HG03097 (cell line): Measurements from ENCODE around the gene WNT8A.

Experiments
- ATAC-seq: cut with Tn5 transposase; IDR thresholded peaks from one replicate; pipeline ENCODE4 v1.9.1; 2021; ENCODE audit not compliant: unreplicated experiment, low FRiP score

The WNT8A gene

GRCh38 chr5:138082033-138082432, 1.8 kb upstream of the WNT8A start:
- no peak for ATAC-seq

GRCh38 chr5:138091685-138092084, 7.9 kb downstream of the WNT8A start:
- no peak for ATAC-seq

- no peak for ATAC-seq
Measured at GRCh38 chr5:138092301-138092700, 8.5 kb downstream of the WNT8A start.

GRCh38 chr5:138093036-138093435, 9.2 kb downstream of the WNT8A start:
- ATAC-seq = no peak

GRCh38 chr5:138095100-138095907, 11.5 kb downstream of the WNT8A start:
- no peak for ATAC-seq

- ATAC-seq = no peak
Measured at GRCh38 chr5:138096363-138096762, 12.5 kb downstream of the WNT8A start.

- ATAC-seq = no peak
Measured at GRCh38 chr5:138096997-138097828, 13.4 kb downstream of the WNT8A start.

- ATAC-seq = no peak
Measured at GRCh38 chr5:138102454-138103318, 18.9 kb downstream of the WNT8A start.

GRCh38 chr5:138103319-138103637, 19.4 kb downstream of the WNT8A start:
- ATAC-seq = no peak

- no peak for ATAC-seq
Measured at GRCh38 chr5:138105709-138106108, 21.9 kb downstream of the WNT8A start.

- ATAC-seq = no peak
Measured at GRCh38 chr5:138107213-138107612, 23.4 kb downstream of the WNT8A start.

- no peak for ATAC-seq
Measured at GRCh38 chr5:138109463-138110265, 25.8 kb downstream of the WNT8A start.

- ATAC-seq = no peak
Measured at GRCh38 chr5:138110266-138110963, 26.6 kb downstream of the WNT8A start.

- ATAC-seq = no peak
Measured at GRCh38 chr5:138111181-138111580, 27.3 kb downstream of the WNT8A start.

GRCh38 chr5:138111937-138112336, 28.1 kb downstream of the WNT8A start:
- no peak for ATAC-seq

- ATAC-seq = no peak
Measured at GRCh38 chr5:138115254-138115653, 31.4 kb downstream of the WNT8A start.

- no peak for ATAC-seq
Measured at GRCh38 chr5:138128334-138128733, 44.5 kb downstream of the WNT8A start.

- ATAC-seq = no peak
Measured at GRCh38 chr5:138129347-138129746, 45.5 kb downstream of the WNT8A start.

GRCh38 chr5:138132543-138132942, 48.7 kb downstream of the WNT8A start:
- ATAC-seq = no peak
